ENCODE measurements around the gene GATA1. TPM values are rescaled to one million over a fixed set of nuclear protein-coding genes. Genes with fewer than 3 reads are reported as not detected.

Gene GATA1
- total RNA-seq, 2 experiments from 2014 or later, result not detected

DNA sequence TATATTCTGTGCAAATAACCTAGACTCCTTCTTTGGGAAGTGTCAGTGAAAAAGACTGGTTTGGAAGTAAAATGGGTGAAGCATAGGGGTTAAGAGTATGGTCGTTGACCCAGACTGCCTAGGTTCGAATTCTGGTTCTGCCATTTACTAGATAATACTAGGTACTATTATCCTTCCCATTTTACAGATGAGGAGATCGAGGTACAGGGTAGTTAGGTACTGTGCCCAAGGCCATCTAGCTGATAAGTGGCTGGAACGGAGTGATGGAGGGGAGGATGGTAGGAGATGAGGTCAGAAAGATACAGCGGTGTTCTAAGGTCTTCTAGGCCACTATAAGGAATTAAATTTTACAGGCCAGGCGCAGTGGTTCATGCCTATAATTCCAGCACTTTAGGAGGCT, 13.8 kb upstream of the GATA1 start:
- ATAC-seq, result no peak
- Mint-ChIP-seq H3K4me1 (ENCODE audit: low read depth) (no peaks in the 10 kb centered on the region), H3K4me3 (no peak overlapping the region), H3K36me3 (ENCODE audit: low read depth) (no peaks in the 10 kb centered on the region), H3K27ac (no peak overlapping the region), H3K27me3 (no peaks in the 10 kb centered on the region), H3K9me3 (no peaks in the 10 kb centered on the region)
- CTCF ChIA-PET, result no interaction called here
- no peak for DNase-seq
- POLR2A ChIA-PET, result no interaction called here
- TF ChIP-seq, protein P1, sequence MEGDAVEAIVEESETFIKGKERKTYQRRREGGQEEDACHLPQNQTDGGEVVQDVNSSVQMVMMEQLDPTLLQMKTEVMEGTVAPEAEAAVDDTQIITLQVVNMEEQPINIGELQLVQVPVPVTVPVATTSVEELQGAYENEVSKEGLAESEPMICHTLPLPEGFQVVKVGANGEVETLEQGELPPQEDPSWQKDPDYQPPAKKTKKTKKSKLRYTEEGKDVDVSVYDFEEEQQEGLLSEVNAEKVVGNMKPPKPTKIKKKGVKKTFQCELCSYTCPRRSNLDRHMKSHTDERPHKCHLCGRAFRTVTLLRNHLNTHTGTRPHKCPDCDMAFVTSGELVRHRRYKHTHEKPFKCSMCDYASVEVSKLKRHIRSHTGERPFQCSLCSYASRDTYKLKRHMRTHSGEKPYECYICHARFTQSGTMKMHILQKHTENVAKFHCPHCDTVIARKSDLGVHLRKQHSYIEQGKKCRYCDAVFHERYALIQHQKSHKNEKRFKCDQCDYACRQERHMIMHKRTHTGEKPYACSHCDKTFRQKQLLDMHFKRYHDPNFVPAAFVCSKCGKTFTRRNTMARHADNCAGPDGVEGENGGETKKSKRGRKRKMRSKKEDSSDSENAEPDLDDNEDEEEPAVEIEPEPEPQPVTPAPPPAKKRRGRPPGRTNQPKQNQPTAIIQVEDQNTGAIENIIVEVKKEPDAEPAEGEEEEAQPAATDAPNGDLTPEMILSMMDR (IDR thresholded peaks at IDR 0.05), result no peak
- intact Hi-C loops (cut with micrococcal nuclease), result no loop called here

DNA sequence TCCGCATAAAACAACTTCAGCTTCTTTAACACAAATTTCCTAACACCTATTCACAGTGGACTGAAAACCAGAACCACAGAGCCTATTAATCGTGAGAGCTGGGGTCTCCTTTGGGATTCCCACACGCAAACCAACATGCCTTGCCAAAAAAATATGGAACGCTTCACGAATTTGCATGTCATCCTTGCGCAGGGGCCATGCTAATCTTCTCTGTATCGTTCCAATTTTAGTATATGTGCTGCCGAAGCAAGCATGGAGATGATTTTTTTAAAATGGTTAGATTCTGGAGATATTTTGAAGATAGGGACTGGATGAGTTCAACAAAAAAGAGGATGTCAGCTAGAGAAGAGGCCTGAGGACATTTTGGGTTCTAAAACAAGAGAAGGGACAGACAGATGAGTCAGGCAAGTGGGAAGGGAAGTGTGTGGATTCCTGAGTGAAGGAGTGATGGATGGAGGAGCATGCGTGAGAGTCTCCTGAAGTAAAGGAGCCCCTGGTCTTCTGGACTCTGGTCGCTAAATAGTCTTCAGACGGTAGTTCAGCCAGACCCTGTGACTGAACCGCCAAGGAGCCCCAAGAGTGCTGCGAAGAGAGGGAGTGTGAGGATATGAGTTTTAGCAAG, 9.5 kb upstream of the GATA1 start:
- Mint-ChIP-seq H3K27me3 (no peaks in the 10 kb centered on the region), H3K4me1 (ENCODE audit: low read depth) (no peaks in the 10 kb centered on the region), H3K4me3 (no peak overlapping the region), H3K27ac (no peak overlapping the region), H3K36me3 (ENCODE audit: low read depth) (no peaks in the 10 kb centered on the region), H3K9me3 (no peaks in the 10 kb centered on the region)
- TF ChIP-seq, protein P1 (IDR thresholded peaks at IDR 0.05), result no peak
- CTCF ChIA-PET, result interaction anchor here (1.7 kb wide), 1 partner anchor 129 kb away, joined by 4 read pairs; no protein-coding TSS in a partner anchor
- intact Hi-C loops (cut with micrococcal nuclease), result no loop called here
- ATAC-seq, result no peak
- DNase-seq, result no peak
- POLR2A ChIA-PET, result interaction anchor here (0.6 kb wide), 1 partner anchor 118 kb away, joined by 3 read pairs; no protein-coding TSS in a partner anchor

DNA sequence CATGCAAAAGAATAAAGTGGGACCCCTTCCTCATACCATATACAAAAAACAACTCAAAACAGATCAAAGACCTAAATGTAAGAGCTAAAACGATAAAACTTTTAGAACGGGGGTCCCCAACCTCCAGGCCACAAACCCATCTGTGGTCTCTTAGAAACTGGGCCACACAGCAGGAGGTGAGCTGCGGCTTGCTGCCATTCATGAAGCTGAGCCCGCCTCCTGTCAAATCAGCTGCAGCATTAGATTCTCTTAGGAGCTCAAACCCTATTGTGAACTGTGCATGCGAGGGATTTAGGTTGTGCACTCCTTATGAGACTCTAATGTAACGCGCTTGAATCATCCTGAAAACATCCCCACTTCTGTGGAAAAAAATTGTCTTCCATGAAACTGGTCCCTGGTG, 7.0 kb upstream of the GATA1 start:
- Mint-ChIP-seq H3K9me3 (no peaks in the 10 kb centered on the region), H3K27ac (no peak overlapping the region), H3K4me3 (no peak overlapping the region), H3K36me3 (ENCODE audit: low read depth) (no peaks in the 10 kb centered on the region), H3K27me3 (no peaks in the 10 kb centered on the region), H3K4me1 (ENCODE audit: low read depth) (no peaks in the 10 kb centered on the region)
- POLR2A ChIA-PET, result no interaction called here
- TF ChIP-seq, protein P1 (IDR thresholded peaks at IDR 0.05), result no peak
- DNase-seq (no peak), ATAC-seq (no peak)
- CTCF ChIA-PET, result no interaction called here
- intact Hi-C loops (cut with micrococcal nuclease), result no loop called here

DNA sequence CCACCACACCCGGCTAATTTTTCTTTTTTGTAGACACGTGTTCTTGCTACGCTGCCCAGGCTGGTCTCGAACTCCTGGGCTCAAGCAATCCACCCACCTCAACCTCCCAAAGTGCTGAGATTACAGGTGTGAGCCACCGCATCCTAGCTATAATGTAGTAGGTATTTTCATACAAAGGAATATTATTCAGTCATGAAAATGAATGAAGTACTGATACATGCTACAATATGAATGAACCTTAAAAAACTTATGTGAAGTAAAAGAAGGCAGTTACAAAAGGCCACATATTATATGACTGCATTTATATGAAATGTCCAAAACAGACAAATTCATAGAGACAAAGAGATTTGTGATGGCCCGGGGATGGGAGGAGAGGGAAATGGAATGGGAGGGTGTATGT, 4.7 kb upstream of the GATA1 start:
- Mint-ChIP-seq H3K27ac (no peak overlapping the region), H3K36me3 (ENCODE audit: low read depth) (no peaks in the 10 kb centered on the region), H3K4me1 (ENCODE audit: low read depth) (no peaks in the 10 kb centered on the region), H3K4me3 (no peak overlapping the region), H3K9me3 (no peaks in the 10 kb centered on the region), H3K27me3 (no peaks in the 10 kb centered on the region)
- TF ChIP-seq, protein P1 (IDR thresholded peaks at IDR 0.05), result no peak
- no peak for DNase-seq
- ChIA-PET CTCF (no interaction called here), POLR2A (interaction anchor here (0.8 kb wide), 1 partner anchor 16 kb away, joined by 3 read pairs; no protein-coding TSS in a partner anchor)
- intact Hi-C loops (cut with micrococcal nuclease), result no loop called here
- no peak for ATAC-seq

DNA sequence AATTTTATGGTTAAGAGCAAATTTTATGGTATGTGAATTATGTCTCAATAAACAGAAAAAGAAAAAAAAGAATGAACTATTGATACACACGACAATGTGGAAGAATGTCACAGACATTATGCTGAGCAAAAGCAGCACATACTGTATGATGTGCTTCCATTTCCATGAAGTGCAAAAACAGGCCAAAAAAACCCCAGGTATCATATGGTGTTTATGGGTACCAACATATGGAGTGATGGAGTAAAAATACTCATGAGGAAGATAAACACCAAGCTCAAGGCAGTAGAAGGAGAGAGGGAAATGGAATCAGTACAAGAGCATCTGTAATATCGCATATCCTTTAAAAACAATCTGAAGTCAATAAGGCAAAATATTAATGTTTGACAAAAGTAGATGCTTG, 4.2 kb upstream of the GATA1 start:
- POLR2A ChIA-PET, result no interaction called here
- intact Hi-C loops (cut with micrococcal nuclease), result no loop called here
- Mint-ChIP-seq H3K4me1 (ENCODE audit: low read depth) (no peaks in the 10 kb centered on the region), H3K9me3 (no peaks in the 10 kb centered on the region), H3K36me3 (ENCODE audit: low read depth) (no peaks in the 10 kb centered on the region), H3K4me3 (no peak overlapping the region), H3K27me3 (no peaks in the 10 kb centered on the region), H3K27ac (no peak overlapping the region)
- CTCF ChIA-PET, result no interaction called here
- TF ChIP-seq, protein P1 (IDR thresholded peaks at IDR 0.05), result no peak
- DNase-seq (no peak), ATAC-seq (no peak)

Data from activated CD8-positive, alpha-beta T cell treated with anti-CD3 and anti-CD28 coated beads for 36 hours (primary cell).